Measurements from ENCODE around the gene HES1.

- TF ChIP-seq FOXM1 (IDR thresholded peaks at IDR 0.05; ENCODE audit: borderline replicate concordance) (no peak), BHLHE40 (IDR thresholded peaks at IDR 0.05; ENCODE audit: borderline replicate concordance) (no peak), ELF4 (IDR thresholded peaks at IDR 0.05) (no peak), FOXA1 (IDR thresholded peaks at IDR 0.05) (no peak), L3MBTL2 (conservative IDR thresholded peaks at IDR 0.05) (no peak), TARDBP (IDR thresholded peaks at IDR 0.05) (no peak), ZNF384 (IDR thresholded peaks at IDR 0.05) (no peak), ARNT (IDR thresholded peaks at IDR 0.05) (no peak), FOXK2 (IDR thresholded peaks at IDR 0.05) (no peak), SP1 (IDR thresholded peaks at IDR 0.05) (no peak), SUZ12 (IDR thresholded peaks at IDR 0.05) (no peak), HDGF (IDR thresholded peaks at IDR 0.05; ENCODE audit: borderline replicate concordance) (no peak)
These were observed 9.2 kb upstream of the HES1 start for GRCh38 chr3:194126790-194127189.

Measured in HEK293T (cell line).